Cardiac muscle cell (in vitro differentiated cells and primary cell): ENCODE results near the gene HEATR1. TPM values are rescaled to one million over a fixed set of nuclear protein-coding genes. Genes with fewer than 3 reads are reported as not detected.

Source experiments
- DNase-seq, 2 donors: peaks; one replicate each; pipeline versions ENCODE4 v3.0.0 to v3.0.0-alpha.2; 2010 to 2017; ENCODE audit warnings: low read depth in 1 of 2, low spot score in 1 of 2
- H3K27ac ChIP-seq: fragments of 200-600 bp; sonication (generic); 2 replicates; pipeline ENCODE4 v1.5.1; 2016
- H3K27me3 ChIP-seq: fragments of 200-600 bp; sonication (generic); 2 replicates; pipeline ENCODE4 v1.6.0; 2016; ENCODE audit warnings: control low read depth
- H3K36me3 ChIP-seq: fragments of 200-600 bp; sonication (generic); 2 replicates; pipeline ENCODE4 v1.5.1; 2016; ENCODE audit warnings: control low read depth
- H3K4me1 ChIP-seq: fragments of 200-600 bp; sonication (generic); 2 replicates; pipeline ENCODE4 v1.8.1; 2017; ENCODE audit warnings: low read depth, mild to moderate bottlenecking, mixed run types
- H3K4me3 ChIP-seq: fragments of 200-600 bp; sonication (generic); 2 replicates; pipeline ENCODE4 v1.5.1; 2016; ENCODE audit warnings: mild to moderate bottlenecking
- H3K9me3 ChIP-seq: fragments of 200-600 bp; sonication (generic); 2 replicates; pipeline ENCODE4 v1.5.1; 2017; ENCODE audit warnings: low read depth, mild to moderate bottlenecking, control low read depth
- CTCF ChIP-seq: IDR thresholded peaks from 2 replicates; pipeline ENCODE4 v1.5.1; 2012; ENCODE audit warnings: low read depth, mild to moderate bottlenecking, low read length
- polyA plus RNA-seq: library from polyadenylated mRNA; unstranded; fragments of >200 nt; fragmentation: Nextera tagmentation; extraction: Ambion mirVana; gene quantifications from 2 replicates; pipeline ENCODE4 v1.2.1, GENCODE V29; 2016
- total RNA-seq: library from RNA; depleted of rRNA; stranded (reverse); fragments of >200 nt; gene quantifications from 2 replicates; pipeline ENCODE4 v1.2.3, GENCODE V29; 2016

HEATR1 gene
- total and polyA plus RNA-seq, 2 experiments from 2014 or later: 6.6 to 11.9 TPM

GRCh38 chr1:236545621-236546169 lies 58.6 kb downstream of the HEATR1 start:
- Histone ChIP-seq H3K4me3 (no peak overlapping the region), H3K4me1 (no peaks in the 10 kb centered on the region), H3K27ac (no peak overlapping the region), H3K9me3 (no peaks in the 10 kb centered on the region), H3K36me3 (peaks cover 21% of the 10 kb centered on the region), H3K27me3 (no peaks in the 10 kb centered on the region)
- no peak for DNase-seq
- no peak for TF ChIP-seq CTCF

GRCh38 chr1:236543065-236543669 lies 61.1 kb downstream of the HEATR1 start:
- no peaks in the 10 kb centered on the region for H3K27me3 ChIP-seq
- H3K27ac ChIP-seq: no peak overlapping the region
- H3K9me3 ChIP-seq: no peaks in the 10 kb centered on the region
- peak; percentile 20 for TF ChIP-seq CTCF
- H3K4me1 ChIP-seq: peaks cover 4% of the 10 kb centered on the region
- H3K36me3 ChIP-seq: peaks cover 10% of the 10 kb centered on the region
- DNase-seq: no peak
- no peak overlapping the region for H3K4me3 ChIP-seq

GRCh38 chr1:236541710-236542109 lies 62.6 kb downstream of the HEATR1 start:
- H3K36me3 ChIP-seq: peaks cover 8% of the 10 kb centered on the region
- no peak overlapping the region for H3K27ac ChIP-seq
- H3K4me3 ChIP-seq: no peak overlapping the region
- no peak for TF ChIP-seq CTCF
- DNase-seq: no peak
- H3K4me1 ChIP-seq: peaks cover 4% of the 10 kb centered on the region
- no peaks in the 10 kb centered on the region for H3K9me3 ChIP-seq
- H3K27me3 ChIP-seq: no peaks in the 10 kb centered on the region

GRCh38 chr1:236540813-236541465 lies 63.4 kb downstream of the HEATR1 start:
- Histone ChIP-seq H3K9me3 (no peaks in the 10 kb centered on the region), H3K27ac (no peak overlapping the region), H3K4me3 (no peak overlapping the region), H3K4me1 (peaks cover 4% of the 10 kb centered on the region), H3K27me3 (no peaks in the 10 kb centered on the region), H3K36me3 (peaks cover 8% of the 10 kb centered on the region)
- TF ChIP-seq CTCF: no peak
- DNase-seq: no peak

GRCh38 chr1:236536540-236536939 lies 67.8 kb downstream of the HEATR1 start:
- Histone ChIP-seq H3K27me3 (no peaks in the 10 kb centered on the region), H3K9me3 (no peaks in the 10 kb centered on the region), H3K36me3 (peaks cover 3% of the 10 kb centered on the region), H3K4me1 (peaks cover 14% of the 10 kb centered on the region), H3K4me3 (no peak overlapping the region), H3K27ac (no peak overlapping the region)
- DNase-seq: no peak
- TF ChIP-seq CTCF: no peak
